ENCODE results near the gene ZDHHC16. TPM values are rescaled to one million over a fixed set of nuclear protein-coding genes. Genes with fewer than 3 reads are reported as not detected.

ZDHHC16 gene
- total RNA-seq, 1 donor from 2014 or later: 31.9 TPM

DNA sequence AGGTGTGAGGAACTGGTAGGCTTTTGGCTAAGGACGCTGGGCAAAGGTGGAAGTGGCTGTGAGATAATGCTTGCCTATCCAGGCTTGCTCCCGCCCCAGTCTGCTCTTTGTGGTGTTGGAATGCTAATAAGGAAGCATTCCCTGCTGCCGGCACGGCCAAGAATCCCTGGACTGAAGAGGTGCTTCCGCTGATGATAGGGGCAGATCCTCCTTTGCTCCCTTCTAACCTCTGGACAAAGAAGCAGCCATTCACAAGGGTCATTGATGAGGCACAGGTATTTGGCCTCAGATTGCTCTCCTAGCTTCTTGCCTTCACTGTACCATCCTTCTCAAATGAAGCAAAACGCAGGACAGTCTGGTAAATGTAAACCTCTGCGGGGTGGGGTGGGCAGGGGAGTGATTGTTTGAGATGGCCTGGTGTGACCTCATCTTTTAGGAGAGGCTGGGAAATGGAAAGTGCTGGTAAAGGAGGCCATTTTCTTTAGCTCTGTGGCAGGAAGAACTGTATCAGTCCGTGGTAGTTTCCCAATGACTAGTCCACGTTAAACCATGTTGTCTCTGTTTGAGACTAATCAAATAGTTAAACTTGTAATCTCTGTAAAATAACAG, 18.3 kb upstream of the ZDHHC16 start:
- H3K27me3 ChIP-seq (ENCODE audit: control insufficient read depth, insufficient read depth, low read length): no peaks in the 10 kb centered on the region
- DNase-seq (ENCODE audit: low read depth): peak; percentile 50
- FAIRE-seq: no peak
- H3K4me3 ChIP-seq (ENCODE audit: low read depth, low read length): peak overlapping the region; percentile 98
- TF ChIP-seq, protein P1, sequence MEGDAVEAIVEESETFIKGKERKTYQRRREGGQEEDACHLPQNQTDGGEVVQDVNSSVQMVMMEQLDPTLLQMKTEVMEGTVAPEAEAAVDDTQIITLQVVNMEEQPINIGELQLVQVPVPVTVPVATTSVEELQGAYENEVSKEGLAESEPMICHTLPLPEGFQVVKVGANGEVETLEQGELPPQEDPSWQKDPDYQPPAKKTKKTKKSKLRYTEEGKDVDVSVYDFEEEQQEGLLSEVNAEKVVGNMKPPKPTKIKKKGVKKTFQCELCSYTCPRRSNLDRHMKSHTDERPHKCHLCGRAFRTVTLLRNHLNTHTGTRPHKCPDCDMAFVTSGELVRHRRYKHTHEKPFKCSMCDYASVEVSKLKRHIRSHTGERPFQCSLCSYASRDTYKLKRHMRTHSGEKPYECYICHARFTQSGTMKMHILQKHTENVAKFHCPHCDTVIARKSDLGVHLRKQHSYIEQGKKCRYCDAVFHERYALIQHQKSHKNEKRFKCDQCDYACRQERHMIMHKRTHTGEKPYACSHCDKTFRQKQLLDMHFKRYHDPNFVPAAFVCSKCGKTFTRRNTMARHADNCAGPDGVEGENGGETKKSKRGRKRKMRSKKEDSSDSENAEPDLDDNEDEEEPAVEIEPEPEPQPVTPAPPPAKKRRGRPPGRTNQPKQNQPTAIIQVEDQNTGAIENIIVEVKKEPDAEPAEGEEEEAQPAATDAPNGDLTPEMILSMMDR (IDR thresholded peaks at IDR 0.05; ENCODE audit: insufficient read depth, low read length, severe bottlenecking): no peak
- peaks cover 15% of the 10 kb centered on the region for H3K36me3 ChIP-seq (ENCODE audit: control insufficient read depth, insufficient read depth, low read length)

DNA sequence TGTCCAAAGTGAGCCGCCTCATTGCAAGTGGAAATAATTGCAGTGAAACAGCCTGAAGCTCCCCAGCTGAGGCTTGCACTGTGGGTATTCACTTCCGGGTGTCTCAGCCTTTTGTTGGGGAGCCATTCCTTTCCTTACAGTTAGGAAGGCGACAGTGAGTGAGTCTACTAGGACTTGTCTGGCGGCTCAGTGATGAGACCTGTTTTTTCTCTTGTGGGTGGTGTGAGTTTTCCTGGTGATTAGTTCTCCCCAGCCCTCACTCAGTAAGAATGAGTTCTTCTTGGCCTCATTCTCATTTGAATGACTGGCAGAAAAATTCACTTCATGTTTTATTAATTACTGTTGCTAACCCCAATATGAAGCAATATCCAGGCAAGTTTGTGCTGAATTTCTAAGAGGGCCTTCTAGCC, 17.4 kb upstream of the ZDHHC16 start:
- DNase-seq (ENCODE audit: low read depth) (peak; percentile 38), FAIRE-seq (no peak)
- TF ChIP-seq, protein P1 (IDR thresholded peaks at IDR 0.05; ENCODE audit: insufficient read depth, low read length, severe bottlenecking): no peak
- H3K27me3 ChIP-seq (ENCODE audit: control insufficient read depth, insufficient read depth, low read length): no peaks in the 10 kb centered on the region
- H3K36me3 ChIP-seq (ENCODE audit: control insufficient read depth, insufficient read depth, low read length): peaks cover 15% of the 10 kb centered on the region
- H3K4me3 ChIP-seq (ENCODE audit: low read depth, low read length): peak overlapping the region; percentile 21

DNA sequence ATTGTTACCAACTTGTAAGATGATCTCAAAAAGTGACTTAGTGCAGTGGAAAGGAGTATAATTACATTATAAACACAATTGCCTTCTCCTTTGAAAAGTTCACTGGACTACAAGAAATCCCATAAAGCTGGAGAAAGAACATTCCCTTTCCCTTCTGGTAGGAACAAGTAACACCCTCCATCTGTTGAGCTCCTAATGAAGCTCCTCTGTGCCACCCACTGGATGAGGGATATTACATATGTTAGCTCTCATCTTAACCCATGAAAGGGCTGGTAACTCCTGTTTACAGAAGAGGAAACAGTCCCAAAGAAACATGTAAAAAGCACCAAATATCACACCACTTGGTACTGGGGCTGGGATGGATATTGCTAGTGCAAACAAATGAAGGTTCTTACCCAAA, 11.9 kb upstream of the ZDHHC16 start:
- FAIRE-seq: no peak
- no peak for DNase-seq (ENCODE audit: low read depth)
- TF ChIP-seq, protein P1 (IDR thresholded peaks at IDR 0.05; ENCODE audit: insufficient read depth, low read length, severe bottlenecking): no peak
- Histone ChIP-seq H3K4me3 (ENCODE audit: low read depth, low read length) (no peak overlapping the region), H3K36me3 (ENCODE audit: control insufficient read depth, insufficient read depth, low read length) (peaks cover 15% of the 10 kb centered on the region), H3K27me3 (ENCODE audit: control insufficient read depth, insufficient read depth, low read length) (no peaks in the 10 kb centered on the region)

DNA sequence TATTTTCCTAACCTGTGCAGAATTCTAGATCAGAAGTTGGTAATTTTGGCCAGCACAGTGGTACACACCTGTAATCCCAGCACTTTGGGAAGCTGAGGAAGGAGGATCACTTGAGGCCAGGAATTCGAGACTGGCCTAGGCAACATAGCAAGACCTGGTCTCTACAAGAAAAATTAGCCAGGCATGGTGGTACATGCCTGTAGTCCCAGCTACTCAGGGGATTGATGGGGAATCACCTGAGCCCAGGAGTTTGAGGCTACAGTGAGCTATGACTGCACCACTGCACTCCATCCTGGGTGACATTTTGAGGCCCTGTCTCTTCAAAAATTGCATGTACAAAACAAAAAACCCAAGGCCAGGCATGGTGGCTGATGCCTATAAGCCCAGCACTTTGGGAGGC, 11.4 kb upstream of the ZDHHC16 start:
- FAIRE-seq (no peak), DNase-seq (ENCODE audit: low read depth) (no peak)
- peaks cover 17% of the 10 kb centered on the region for H3K36me3 ChIP-seq (ENCODE audit: control insufficient read depth, insufficient read depth, low read length)

DNA sequence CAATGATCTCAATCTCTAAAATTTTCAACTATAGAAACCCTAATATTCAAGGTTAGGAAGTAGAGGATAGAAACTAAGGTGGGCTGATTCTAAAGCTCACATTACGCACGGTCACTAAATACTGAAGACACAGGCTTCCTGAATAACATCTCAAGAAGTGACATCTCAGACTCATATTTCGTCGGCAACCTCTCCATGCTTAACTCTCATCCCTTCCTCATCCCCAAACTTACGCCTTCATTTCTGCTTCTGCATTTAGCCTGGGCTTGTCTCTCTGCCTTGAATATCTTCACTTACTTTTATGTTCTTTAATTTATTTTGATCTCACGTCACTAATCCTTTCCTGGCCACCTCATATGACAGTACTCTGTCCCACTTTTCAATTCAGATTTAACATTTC, 10.8 kb upstream of the ZDHHC16 start:
- DNase-seq (ENCODE audit: low read depth) (no peak), FAIRE-seq (no peak)
- no peak overlapping the region for H3K4me3 ChIP-seq (ENCODE audit: low read depth, low read length)
- TF ChIP-seq, protein P1 (IDR thresholded peaks at IDR 0.05; ENCODE audit: insufficient read depth, low read length, severe bottlenecking): no peak
- peaks cover 16% of the 10 kb centered on the region for H3K36me3 ChIP-seq (ENCODE audit: control insufficient read depth, insufficient read depth, low read length)
- no peaks in the 10 kb centered on the region for H3K27me3 ChIP-seq (ENCODE audit: control insufficient read depth, insufficient read depth, low read length)

More for the DNA sequence above, 11.4 kb upstream of the ZDHHC16 start:
- H3K4me3 ChIP-seq (ENCODE audit: low read depth, low read length): no peak overlapping the region
- TF ChIP-seq, protein P1 (IDR thresholded peaks at IDR 0.05; ENCODE audit: insufficient read depth, low read length, severe bottlenecking): no peak
- no peaks in the 10 kb centered on the region for H3K27me3 ChIP-seq (ENCODE audit: control insufficient read depth, insufficient read depth, low read length)

DNA sequence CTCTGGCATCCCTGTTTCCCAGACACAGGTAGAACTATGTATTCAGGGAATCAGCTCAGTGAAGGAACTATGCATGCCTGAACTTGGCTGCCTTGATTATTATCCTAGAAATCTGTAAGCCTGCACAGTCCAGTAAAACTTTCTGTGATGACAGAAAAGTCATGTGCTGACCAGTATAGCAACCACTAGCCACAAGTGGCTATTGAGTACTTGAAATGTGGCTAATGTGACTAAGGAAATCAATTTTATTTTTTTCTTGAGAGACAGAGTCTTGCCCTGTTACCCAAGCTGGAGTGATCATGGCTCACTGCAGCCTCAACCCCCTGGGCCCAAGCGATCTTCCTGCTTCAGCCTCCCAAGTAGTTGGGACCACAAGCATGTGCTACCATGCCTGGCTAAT, 3.7 kb upstream of the ZDHHC16 start:
- Histone ChIP-seq H3K27me3 (ENCODE audit: control insufficient read depth, insufficient read depth, low read length) (no peaks in the 10 kb centered on the region), H3K4me3 (ENCODE audit: low read depth, low read length) (no peak overlapping the region), H3K36me3 (ENCODE audit: control insufficient read depth, insufficient read depth, low read length) (peaks cover 5% of the 10 kb centered on the region)
- DNase-seq (ENCODE audit: low read depth) (no peak), FAIRE-seq (no peak)
- TF ChIP-seq, protein P1 (IDR thresholded peaks at IDR 0.05; ENCODE audit: insufficient read depth, low read length, severe bottlenecking): no peak

Measured in bronchial epithelial cell (primary cell).